DND-41 (cell line): ENCODE measurements around the gene ONECUT3.
"Not testable (repeated sequence)": the region's sequence is repeated elsewhere in the genome, so short reads cannot be mapped to it uniquely, and the experiment has no call there.

ENCODE experiments used
- ATAC-seq: fragments of 200-7000 bp; cut with Tn5 transposase; 3 replicates; pipeline ENCODE4 v1.9.1; 2021; ENCODE audit warnings: low read depth; ENCODE audit not compliant: insufficient read depth
- DNase-seq: peaks from one replicate; pipeline ENCODE4 v3.0.0-alpha.2; 2020
- H2AFZ ChIP-seq: 2 replicates; pipeline ENCODE4 v1.6.0; 2012; ENCODE audit warnings: low read depth, low read length
- H3K27ac ChIP-seq: 2 replicates; pipeline ENCODE4 v1.5.1; 2012; ENCODE audit warnings: low read length, inconsistent platforms
- H3K27me3 ChIP-seq: fragments of 200-600 bp; sonication (generic); 2 replicates; pipeline ENCODE4 v1.6.0; 2012; ENCODE audit warnings: low read length, mild to moderate bottlenecking, inconsistent platforms; ENCODE audit not compliant: insufficient read depth, poor library complexity
- H3K36me3 ChIP-seq: 2 replicates; pipeline ENCODE4 v1.5.1; 2012; ENCODE audit warnings: low read length, inconsistent platforms; ENCODE audit not compliant: insufficient read depth
- H3K4me1 ChIP-seq: 2 replicates; pipeline ENCODE4 v1.5.1; 2012; ENCODE audit warnings: mild to moderate bottlenecking, low read length; ENCODE audit not compliant: insufficient read depth
- H3K4me2 ChIP-seq: 2 replicates; pipeline ENCODE4 v1.6.0; 2012; ENCODE audit warnings: mild to moderate bottlenecking, moderate library complexity, low read length, inconsistent platforms; ENCODE audit not compliant: insufficient read depth
- H3K4me3 ChIP-seq, 2 experiments: fragments of 200-600 bp in 1 of 2; shearing (Covaris generic) in 1 of 2; 2 replicates each; pipeline ENCODE4 v1.5.1; 2012 to 2016; ENCODE audit warnings: inconsistent platforms in 2 of 2, low read length in 2 of 2, mild to moderate bottlenecking in 2 of 2, low read depth in 1 of 2, moderate library complexity in 1 of 2
- H3K79me2 ChIP-seq: 2 replicates; pipeline ENCODE4 v1.6.0; 2012; ENCODE audit warnings: low read length, inconsistent platforms; ENCODE audit not compliant: insufficient read depth
- H3K9ac ChIP-seq: 2 replicates; pipeline ENCODE4 v1.6.0; 2012; ENCODE audit warnings: low read depth, mild to moderate bottlenecking, inconsistent platforms, low read length, moderate library complexity
- H3K9me3 ChIP-seq: 2 replicates; pipeline ENCODE4 v1.5.1; 2012; ENCODE audit warnings: low read length, moderate library complexity, mild to moderate bottlenecking, inconsistent platforms; ENCODE audit not compliant: insufficient read depth, severe bottlenecking
- H4K20me1 ChIP-seq: 2 replicates; pipeline ENCODE4 v1.6.0; 2012; ENCODE audit warnings: low read length; ENCODE audit not compliant: insufficient read depth
- CTCF ChIP-seq: IDR thresholded peaks from 2 replicates; pipeline ENCODE4 v1.5.1; 2012; ENCODE audit warnings: borderline replicate concordance, low read length, moderate library complexity, mild to moderate bottlenecking; ENCODE audit not compliant: poor library complexity, severe bottlenecking; ENCODE audit errors: extremely low read depth
- EZH2 ChIP-seq: IDR thresholded peaks from 3 replicates; pipeline ENCODE4 v1.6.1; 2012; ENCODE audit warnings: borderline replicate concordance, low read depth, mild to moderate bottlenecking, moderate library complexity, low read length, inconsistent platforms; ENCODE audit not compliant: severe bottlenecking

Gene ONECUT3

GRCh38 chr19:1758959-1759903, 5.9 kb downstream of the ONECUT3 start:
- no peaks in the 10 kb centered on the region for H3K36me3 ChIP-seq
- H3K9ac ChIP-seq, result no peak overlapping the region
- H3K4me2 ChIP-seq, result no peak overlapping the region
- H3K9me3 ChIP-seq, result no peaks in the 10 kb centered on the region
- no peak for TF ChIP-seq CTCF
- no peak for TF ChIP-seq EZH2
- H3K4me3 ChIP-seq, result no peak overlapping the region
- H3K27ac ChIP-seq, result no peak overlapping the region
- H3K27me3 ChIP-seq, result peaks cover 5% of the 10 kb centered on the region
- ATAC-seq (no peak), DNase-seq (no peak)
- peaks cover 4% of the 10 kb centered on the region; the same call in 1 of the 2 replicates for H4K20me1 ChIP-seq
- no peaks in the 10 kb centered on the region for H3K4me1 ChIP-seq
- no peaks in the 10 kb centered on the region for H3K79me2 ChIP-seq
- no peak overlapping the region for H2AFZ ChIP-seq

- H3K36me3 ChIP-seq, result no peaks in the 10 kb centered on the region
- H3K4me1 ChIP-seq, result no peaks in the 10 kb centered on the region
- no peak overlapping the region for H3K27ac ChIP-seq
- no peak for DNase-seq
- TF ChIP-seq CTCF (no peak), EZH2 (no peak)
- no peak overlapping the region for H3K4me3 ChIP-seq
- H3K9me3 ChIP-seq, result no peaks in the 10 kb centered on the region
- H3K79me2 ChIP-seq, result no peaks in the 10 kb centered on the region
- ATAC-seq, result no peak
- peaks cover 5% of the 10 kb centered on the region for H3K27me3 ChIP-seq
- H3K9ac ChIP-seq, result no peak overlapping the region
- peaks cover 4% of the 10 kb centered on the region; the same call in 1 of the 2 replicates for H4K20me1 ChIP-seq
- no peak overlapping the region for H2AFZ ChIP-seq
- no peak overlapping the region for H3K4me2 ChIP-seq
Observed at GRCh38 chr19:1760020-1760419, 6.7 kb downstream of the ONECUT3 start.

DNA sequence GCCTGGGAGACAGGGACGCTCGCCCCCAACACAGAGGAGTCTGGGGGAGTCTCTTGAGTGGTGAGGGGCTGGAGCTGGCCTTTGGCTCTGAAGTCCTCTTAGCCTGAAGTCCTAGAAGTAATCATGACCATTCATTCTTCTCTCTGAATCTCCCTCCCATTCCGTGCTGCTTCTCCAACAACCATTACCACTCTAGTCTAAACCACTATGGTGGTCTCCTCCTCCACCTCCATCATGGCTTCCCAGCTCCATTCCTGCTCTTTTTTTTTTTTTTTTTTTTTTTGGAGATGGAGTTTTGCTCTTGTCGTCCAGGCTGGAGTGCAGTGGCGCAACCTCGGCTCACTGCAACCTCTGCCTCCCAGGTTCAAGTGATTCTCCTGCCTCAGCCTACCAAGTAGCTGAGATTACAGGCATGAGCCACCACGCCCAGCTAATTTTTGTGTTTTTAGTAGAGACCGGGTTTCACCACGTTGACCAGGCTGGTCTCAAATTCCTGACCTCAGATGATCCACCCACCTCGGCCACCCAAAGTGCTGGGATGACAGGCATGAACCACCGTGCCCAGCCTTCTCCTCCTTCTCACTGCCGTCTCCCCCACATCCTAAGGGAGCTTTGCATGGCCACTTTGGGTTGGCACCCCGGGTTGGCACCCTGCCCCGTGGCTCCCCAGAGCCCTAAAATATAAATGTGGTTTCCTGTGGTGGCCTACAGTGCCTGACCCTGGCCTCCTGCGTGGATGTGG, 7.7 kb downstream of the ONECUT3 start:
- not testable (repeated sequence) for H3K79me2 ChIP-seq, H4K20me1 ChIP-seq, ATAC-seq, H3K9me3 ChIP-seq, H2AFZ ChIP-seq, H3K4me3 ChIP-seq, H3K4me2 ChIP-seq, H3K36me3 ChIP-seq, H3K9ac ChIP-seq, H3K27ac ChIP-seq, H3K27me3 ChIP-seq, H3K4me1 ChIP-seq, DNase-seq

DNA sequence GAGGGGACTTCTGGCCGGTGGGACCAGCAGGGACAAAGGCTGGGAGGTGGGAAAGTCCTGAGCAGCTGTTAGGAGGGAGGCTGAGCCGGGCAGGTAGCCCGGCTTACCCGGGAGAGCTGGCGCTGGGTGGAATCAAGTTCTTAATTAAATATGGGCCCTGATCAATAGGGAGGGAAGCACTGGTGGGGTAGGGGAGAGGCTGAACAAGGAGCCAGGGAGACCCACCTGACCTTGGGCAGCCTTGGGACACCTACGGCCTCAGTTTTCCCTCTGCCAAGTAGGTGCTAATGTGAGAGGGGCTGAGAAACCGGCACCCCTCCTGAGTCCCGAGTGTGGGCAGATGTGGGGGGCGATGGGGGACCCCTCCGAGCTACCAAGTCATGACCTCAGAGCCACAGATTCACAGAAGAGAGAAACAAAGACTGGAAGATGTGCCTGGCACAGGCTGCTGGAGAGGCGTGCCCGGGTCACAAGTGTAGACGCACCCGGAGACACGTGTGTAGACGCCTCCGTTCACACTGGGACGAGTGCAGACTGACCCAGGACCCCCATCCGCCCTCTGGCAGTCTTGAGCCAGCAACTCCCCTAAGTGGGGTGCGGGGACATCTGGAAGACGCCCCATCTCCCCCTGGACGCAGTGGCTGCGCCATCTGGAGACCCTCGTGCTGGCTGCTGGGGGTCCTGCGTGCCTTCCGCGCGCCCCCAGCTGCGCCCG, 8.4 kb downstream of the ONECUT3 start:
- H3K4me1 ChIP-seq, result peaks cover 1% of the 10 kb centered on the region; the same call in 1 of the 2 replicates
- H3K9me3 ChIP-seq, result no peaks in the 10 kb centered on the region
- H3K36me3 ChIP-seq, result no peaks in the 10 kb centered on the region
- H3K79me2 ChIP-seq, result no peaks in the 10 kb centered on the region
- H3K27me3 ChIP-seq, result peaks cover 5% of the 10 kb centered on the region
- no peak overlapping the region for H2AFZ ChIP-seq
- no peak for TF ChIP-seq EZH2
- TF ChIP-seq CTCF, result no peak
- no peak overlapping the region for H3K4me2 ChIP-seq
- H4K20me1 ChIP-seq, result no peaks in the 10 kb centered on the region
- no peak overlapping the region for H3K4me3 ChIP-seq
- DNase-seq, result no peak
- ATAC-seq, result no peak
- H3K27ac ChIP-seq, result no peak overlapping the region
- H3K9ac ChIP-seq, result no peak overlapping the region
